HG03175 (cell line): Measurements from ENCODE around the gene IQGAP3.

Source experiments
- ATAC-seq: cut with Tn5 transposase; IDR thresholded peaks from one replicate; pipeline ENCODE4 v1.9.1; 2021; ENCODE audit warnings: mild to moderate bottlenecking, moderate library complexity; ENCODE audit not compliant: unreplicated experiment

Gene IQGAP3

GRCh38 chr1:156515956-156516355 lies 56.4 kb downstream of the IQGAP3 start:
- ATAC-seq: no peak

- ATAC-seq: no peak
Observed at GRCh38 chr1:156513185-156513584, 59.2 kb downstream of the IQGAP3 start.

DNA sequence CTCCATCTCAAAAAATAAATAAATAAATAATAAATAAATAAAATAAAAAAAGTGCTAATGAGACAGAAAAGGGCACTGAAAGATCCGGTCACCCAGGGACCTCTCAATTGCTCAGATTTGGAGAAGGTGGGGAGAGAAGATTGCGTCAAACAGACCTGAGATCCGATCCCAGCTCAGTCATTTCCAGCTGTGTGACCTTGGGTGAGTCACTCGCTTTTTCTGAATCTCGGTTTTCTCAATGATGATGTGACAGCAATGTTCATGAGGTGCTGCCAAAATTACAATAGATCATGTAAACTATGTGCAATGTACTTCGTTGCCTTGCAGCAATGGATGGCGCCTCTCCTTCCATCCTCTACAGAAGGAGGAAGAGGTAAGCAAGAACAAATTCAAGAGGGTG lies 60.7 kb downstream of the IQGAP3 start:
- ATAC-seq: no peak

DNA sequence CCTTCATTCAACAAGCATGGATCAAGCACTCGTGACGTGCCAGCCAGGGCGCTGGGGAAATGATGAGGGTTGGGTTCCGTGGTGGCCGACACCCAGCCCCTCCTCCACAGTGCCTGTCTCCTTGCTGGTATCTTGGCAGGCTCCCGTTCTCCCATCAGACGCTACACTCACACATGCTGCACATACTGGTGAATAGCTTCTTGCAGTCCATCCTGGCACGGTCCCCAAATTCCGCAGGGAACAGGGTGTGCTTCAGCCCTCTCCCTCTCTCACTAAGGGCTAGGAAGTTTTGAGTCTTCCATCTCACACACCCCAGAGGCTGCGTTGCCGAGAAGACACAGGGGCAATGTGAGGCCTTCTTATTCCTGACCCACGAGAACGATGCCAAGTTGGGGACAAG lies 61.7 kb downstream of the IQGAP3 start:
- ATAC-seq: no peak

DNA sequence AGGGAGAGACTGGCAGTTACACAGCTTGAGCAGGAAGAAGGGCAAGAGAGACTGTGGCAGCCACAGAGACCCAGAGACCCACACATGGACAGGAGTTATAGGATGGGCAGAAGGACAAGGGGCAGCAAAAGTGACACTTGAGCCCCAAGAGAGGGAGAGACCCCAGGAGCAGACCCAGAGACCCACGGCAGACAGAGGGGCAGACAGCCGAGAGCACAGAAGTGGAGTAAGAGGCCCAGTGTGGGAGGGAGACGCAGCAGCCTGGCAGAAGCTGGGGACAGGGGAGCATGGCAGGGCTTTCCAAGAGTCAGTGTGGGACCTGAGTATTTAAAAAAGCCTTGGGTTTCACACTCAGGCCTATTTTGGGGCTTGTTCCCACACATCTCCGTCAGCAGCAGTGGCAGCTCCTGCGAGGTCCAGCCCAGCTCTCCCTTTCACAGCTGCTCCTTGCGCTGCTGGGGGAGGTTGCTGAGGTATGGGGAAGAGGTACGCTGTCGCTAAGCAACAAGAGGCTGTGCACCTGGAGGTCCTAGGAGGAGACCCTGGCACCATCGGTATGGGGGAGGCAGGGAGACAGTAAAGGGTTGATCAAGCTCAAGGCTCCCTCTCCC lies 62.8 kb downstream of the IQGAP3 start:
- no peak for ATAC-seq

GRCh38 chr1:156508955-156509234 lies 63.5 kb downstream of the IQGAP3 start:
- ATAC-seq: no peak

DNA sequence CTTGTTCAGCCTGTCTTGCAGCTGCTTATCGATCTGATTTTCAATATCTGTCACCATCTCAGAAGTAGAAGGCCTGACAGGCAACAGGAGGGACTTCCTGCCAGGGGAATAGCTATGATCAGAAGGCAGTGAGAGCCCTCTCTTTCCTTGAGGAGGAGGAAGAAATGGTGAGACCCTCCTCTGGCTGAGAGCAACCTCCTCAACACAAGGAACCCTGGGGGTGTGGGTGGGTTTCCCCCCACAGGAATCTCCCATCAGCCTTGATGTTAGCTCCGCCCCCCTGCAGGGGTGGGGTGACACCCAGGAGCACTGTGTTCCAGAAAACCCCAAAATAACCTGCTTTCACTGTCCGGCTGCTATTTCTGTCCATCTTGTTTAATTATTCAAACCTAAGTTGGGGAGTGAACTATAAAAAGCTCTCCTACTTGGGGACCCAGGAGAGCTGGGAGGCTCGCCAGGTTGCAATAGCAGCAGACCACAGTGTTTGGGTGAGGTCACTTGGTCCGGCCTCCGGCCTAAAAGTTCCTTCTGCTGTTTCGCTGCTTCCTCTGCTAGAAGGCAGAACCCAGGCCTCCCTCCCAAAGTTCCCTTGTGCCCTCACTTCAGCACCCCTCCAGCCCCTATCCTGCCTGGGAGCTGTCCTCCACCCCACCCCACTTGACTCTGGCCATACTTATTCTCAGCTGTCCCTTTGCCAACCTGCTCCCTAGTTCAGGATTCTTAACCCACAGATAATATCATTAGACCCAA lies 64.0 kb downstream of the IQGAP3 start:
- ATAC-seq: no peak

DNA sequence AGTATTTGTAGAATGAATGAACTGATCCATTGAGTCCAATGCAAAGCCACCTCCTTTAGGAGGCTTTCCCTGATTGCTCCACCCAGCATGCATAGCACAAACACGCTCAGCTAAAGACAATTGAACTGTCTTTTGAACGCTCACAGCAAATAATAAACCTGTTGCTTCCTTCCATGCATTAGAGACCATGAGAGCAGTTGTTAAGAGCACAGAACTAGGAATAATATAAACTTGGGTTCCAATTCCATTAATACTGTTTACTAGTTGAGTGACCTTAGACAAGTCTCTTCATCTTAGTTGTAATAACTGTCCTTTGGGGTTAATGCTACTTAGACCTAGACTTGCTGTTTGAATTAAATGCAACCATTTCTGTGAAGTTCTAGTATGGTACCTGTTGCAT lies 65.9 kb downstream of the IQGAP3 start:
- ATAC-seq: no peak

DNA sequence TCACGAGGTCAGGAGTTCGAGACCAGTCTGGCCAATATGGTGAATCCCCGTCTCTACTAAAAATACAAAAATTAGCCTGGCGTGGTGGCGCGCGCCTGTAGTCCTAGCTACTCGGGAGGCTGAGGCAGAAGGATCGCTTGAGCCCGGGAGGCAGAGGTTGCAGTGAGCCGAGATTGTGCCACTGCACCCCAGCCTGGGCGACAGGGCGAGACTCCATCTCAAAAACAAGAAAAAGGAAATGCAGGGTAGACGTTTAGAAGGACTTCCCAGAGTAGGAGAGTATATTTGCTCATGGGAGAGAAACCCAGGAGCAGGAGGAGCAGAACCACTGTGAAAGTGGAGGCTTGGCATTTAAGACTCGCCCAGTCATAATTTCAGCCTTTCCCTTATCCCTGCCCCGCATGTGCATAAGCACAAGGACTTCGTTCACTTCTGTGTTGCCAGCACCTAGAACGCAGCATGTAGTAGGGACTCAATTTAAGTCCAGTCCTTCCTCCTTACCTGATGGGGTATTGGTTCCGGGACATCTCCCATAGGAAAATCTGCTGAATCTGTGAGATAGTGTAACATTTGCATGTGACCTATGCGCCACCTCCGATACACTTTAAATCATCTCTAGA lies 66.6 kb downstream of the IQGAP3 start:
- ATAC-seq: no peak

DNA sequence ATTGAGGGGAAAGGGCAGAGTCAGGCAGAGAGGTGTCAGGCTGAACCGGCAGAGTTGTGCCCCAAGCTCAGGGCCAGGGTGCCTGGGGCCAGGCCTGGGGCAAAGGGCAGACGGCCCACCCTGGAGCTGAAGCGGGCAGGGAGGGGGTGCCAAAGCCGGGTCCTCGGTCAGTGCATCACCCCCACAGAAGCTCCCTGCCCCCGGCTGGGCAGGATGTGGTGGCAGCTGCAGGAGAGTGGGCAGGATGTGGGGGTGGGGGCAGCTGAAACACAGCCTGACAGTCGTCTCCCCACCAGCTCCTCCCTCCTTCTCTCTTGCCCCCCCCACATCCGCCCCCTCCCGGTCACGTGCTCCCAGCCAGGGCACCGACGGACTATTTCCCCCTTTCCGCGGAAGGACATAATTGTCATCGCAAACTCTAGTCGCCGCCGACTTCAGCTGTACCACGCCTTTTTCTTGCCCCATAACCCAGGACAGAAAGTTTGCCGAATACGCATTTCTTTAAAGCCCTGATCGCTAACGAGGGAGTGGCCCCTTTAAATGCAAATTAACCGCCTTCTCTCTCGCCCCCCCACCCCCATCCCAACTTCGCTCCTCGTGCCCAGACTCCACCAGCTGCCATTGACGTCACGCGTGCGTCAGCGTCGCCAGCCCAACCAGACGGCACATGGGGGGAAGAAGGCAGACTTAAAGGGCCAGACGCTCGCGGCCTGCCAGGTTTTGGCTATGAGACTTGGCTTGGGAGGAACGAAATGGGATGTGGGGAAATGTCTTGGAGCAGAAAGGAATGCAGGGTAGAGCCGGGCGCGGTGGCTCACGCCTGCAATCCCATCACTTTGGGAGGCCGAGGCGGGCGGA lies 67.3 kb downstream of the IQGAP3 start:
- ATAC-seq: peak; percentile 35

- ATAC-seq: no peak
Observed at GRCh38 chr1:156504438-156504813, 67.9 kb downstream of the IQGAP3 start.

- ATAC-seq: no peak
Observed at GRCh38 chr1:156503698-156504437, 68.5 kb downstream of the IQGAP3 start.

DNA sequence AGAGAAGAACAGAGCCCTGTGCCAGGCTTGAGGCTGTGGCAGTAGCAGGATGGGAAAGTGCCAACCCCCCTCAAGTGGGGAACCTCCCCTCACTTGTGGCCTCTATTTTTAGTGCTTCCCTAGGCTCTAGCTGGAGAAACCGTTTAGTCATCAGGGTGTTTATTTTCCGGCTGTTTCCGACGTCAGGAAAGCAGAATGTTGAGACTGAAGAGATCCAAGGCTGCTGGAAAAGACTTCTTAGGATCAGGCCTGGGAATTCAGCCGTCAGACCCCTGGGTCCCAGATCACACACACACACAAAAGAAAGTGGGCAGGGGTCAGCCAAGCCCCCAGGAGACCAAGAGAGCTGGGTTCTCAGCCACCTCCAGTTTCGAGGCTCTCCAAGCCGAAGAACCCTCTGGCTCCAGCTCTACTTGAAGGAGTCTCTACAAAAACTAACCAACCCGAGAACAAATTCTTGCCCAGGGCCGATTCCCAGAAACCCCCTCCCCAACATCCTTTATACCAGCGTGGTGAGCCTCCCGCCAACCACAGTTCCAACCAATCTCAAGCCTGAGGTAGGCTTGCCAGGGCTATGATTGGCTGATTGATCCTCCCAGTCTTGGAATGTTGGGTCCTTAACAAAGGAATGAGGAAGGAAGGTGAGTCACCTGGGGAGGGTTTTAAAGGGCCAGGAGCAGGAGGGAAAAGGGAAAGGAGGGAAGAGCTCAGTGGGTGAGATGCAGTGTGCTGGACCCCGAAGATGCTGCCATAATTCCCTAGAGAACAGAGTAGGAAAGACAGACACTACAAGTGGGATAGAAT lies 69.3 kb downstream of the IQGAP3 start:
- no peak for ATAC-seq

GRCh38 chr1:156502391-156502893 lies 69.9 kb downstream of the IQGAP3 start:
- ATAC-seq: no peak

GRCh38 chr1:156500793-156501506 lies 71.4 kb downstream of the IQGAP3 start:
- ATAC-seq: peak; percentile 56

DNA sequence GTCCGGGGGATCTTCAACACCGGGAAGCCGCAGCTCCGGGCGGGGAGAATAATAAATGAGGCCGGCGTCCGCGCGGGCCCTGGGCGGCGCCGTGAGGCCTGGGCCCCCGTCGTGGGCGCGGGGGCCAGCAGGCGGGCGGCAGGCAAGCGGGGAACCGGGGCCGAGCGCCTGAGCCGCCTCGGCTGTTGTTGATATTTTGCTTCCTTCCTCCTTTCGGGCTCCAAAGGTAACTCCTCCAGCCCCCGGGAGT lies 71.9 kb downstream of the IQGAP3 start, which contains the start of gene MEF2D:
MEF2D (minus strand) TSS at position 233 of the 250 bp plus-strand sequence. CDS start 17,483 bp downstream, outside the sequence.
- ATAC-seq: no peak

DNA sequence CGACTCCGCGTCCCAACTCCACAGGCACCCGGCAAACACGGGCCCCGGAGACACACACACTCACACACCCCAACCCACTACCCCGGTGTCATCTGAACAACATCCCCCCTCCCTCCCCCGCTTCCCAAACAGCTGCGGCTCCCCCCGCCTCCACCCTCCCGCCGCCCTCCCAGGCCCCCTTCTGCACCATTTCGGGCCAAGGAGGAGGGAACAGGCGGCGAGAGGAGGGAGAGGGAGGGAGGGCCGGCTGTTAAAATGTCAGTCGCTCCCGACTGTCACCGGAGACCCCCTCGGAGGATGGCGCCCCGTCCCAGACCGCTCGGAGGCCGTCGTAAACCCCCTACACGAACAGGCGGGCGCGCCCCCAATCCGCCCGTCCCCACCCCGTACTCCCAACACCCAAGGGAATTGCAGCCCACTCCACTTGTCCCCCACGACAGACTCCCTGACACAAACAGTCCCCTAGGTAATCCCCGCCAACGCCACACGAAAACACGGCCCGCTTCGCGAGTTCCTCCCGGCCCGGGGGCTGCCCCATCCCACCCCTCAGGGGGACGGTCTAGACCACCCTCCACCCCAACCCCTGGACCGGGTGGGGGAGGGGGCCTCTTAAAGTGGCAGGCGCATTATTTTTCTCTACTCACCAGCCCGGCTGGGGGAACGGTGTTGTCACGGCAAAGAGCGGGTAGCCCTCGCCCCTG lies 72.4 kb downstream of the IQGAP3 start:
- ATAC-seq: no peak

- no peak for ATAC-seq
Observed at GRCh38 chr1:156499194-156499841, 73.0 kb downstream of the IQGAP3 start.
